CD14-positive monocyte (primary cell): ENCODE measurements around the gene DNM2. TPM values are rescaled to one million over a fixed set of nuclear protein-coding genes. Genes with fewer than 3 reads are reported as not detected.

Experiments used
- DNase-seq, 3 donors: peaks; one replicate each; pipeline ENCODE4 v3.0.0-alpha.2; 2011 to 2022
- H2AFZ ChIP-seq: 2 replicates; pipeline ENCODE4 v1.6.0; 2012; ENCODE audit warnings: mild to moderate bottlenecking, low read depth, low read length, inconsistent platforms; ENCODE audit not compliant: insufficient read depth, poor library complexity, severe bottlenecking
- H3K27ac ChIP-seq, 2 donors: 1 replicate in 1 of 2; 2 replicates in 1 of 2; pipeline ENCODE4 v1.5.1; 2012 to 2013; ENCODE audit warnings: low read length in 2 of 2, control low read depth in 1 of 2, inconsistent platforms in 1 of 2, low read depth in 1 of 2, mild to moderate bottlenecking in 1 of 2
- H3K27me3 ChIP-seq, 2 donors: one replicate each; pipeline versions ENCODE4 v1.6.0 to v1.6.1; 2011 to 2013; ENCODE audit warnings: low read length in 2 of 2; ENCODE audit not compliant: control insufficient read depth in 2 of 2, insufficient read depth in 2 of 2
- H3K36me3 ChIP-seq, 2 donors: replicated peaks in 1 of 2; 1 replicate in 1 of 2; 2 replicates in 1 of 2; pipeline versions ENCODE4 v1.5.1 to v1.6.1; 2012 to 2013; ENCODE audit warnings: low read length in 2 of 2, control low read depth in 1 of 2, inconsistent platforms in 1 of 2, mild to moderate bottlenecking in 1 of 2; ENCODE audit not compliant: insufficient read depth in 2 of 2, control insufficient read depth in 1 of 2
- H3K4me1 ChIP-seq, 2 donors: 1 replicate in 1 of 2; 2 replicates in 1 of 2; pipeline versions ENCODE4 v1.5.1 to v1.6.1; 2012 to 2013; ENCODE audit warnings: low read length in 2 of 2, control low read depth in 1 of 2, inconsistent platforms in 1 of 2, mild to moderate bottlenecking in 1 of 2, moderate library complexity in 1 of 2; ENCODE audit not compliant: insufficient read depth in 2 of 2, control insufficient read depth in 1 of 2
- H3K4me2 ChIP-seq: replicated peaks from 2 replicates; pipeline ENCODE3; 2012; ENCODE audit warnings: low read length, moderate library complexity, mild to moderate bottlenecking; ENCODE audit not compliant: poor library complexity, severe bottlenecking; ENCODE audit errors: extremely low read depth
- H3K4me3 ChIP-seq, 3 experiments: fragments of 200-600 bp in 1 of 3; sonication (generic) in 1 of 3; replicated peaks in 1 of 3; 1 replicate in 2 of 3; 2 replicates in 1 of 3; pipeline ENCODE4 v1.5.1; 2011 to 2013; ENCODE audit warnings: low read length in 3 of 3, mild to moderate bottlenecking in 3 of 3, control low read depth in 2 of 3, low read depth in 2 of 3, inconsistent platforms in 1 of 3, moderate library complexity in 1 of 3
- H3K79me2 ChIP-seq: 2 replicates; pipeline ENCODE4 v1.6.0; 2012; ENCODE audit warnings: mild to moderate bottlenecking, control low read depth, inconsistent platforms, low read length, moderate library complexity; ENCODE audit not compliant: insufficient read depth
- H3K9ac ChIP-seq: 2 replicates; pipeline ENCODE4 v1.6.0; 2017; ENCODE audit warnings: low read length, mild to moderate bottlenecking; ENCODE audit not compliant: insufficient read depth, poor library complexity, severe bottlenecking
- H3K9me3 ChIP-seq, 2 donors: replicated peaks in 1 of 2; 1 replicate in 1 of 2; 2 replicates in 1 of 2; pipeline versions ENCODE4 v1.5.1 to v1.6.1; 2012 to 2013; ENCODE audit warnings: low read length in 2 of 2, control low read depth in 1 of 2; ENCODE audit not compliant: control insufficient read depth in 1 of 2, insufficient read depth in 1 of 2
- H4K20me1 ChIP-seq: 2 replicates; pipeline ENCODE4 v1.6.0; 2012; ENCODE audit warnings: mild to moderate bottlenecking, low read length, control low read depth, moderate library complexity; ENCODE audit not compliant: insufficient read depth
- H3K27ac Mint-ChIP-seq, 7 donors: one replicate each; pipeline ENCODE4 v1.8.0; 2020; ENCODE audit warnings: mild to moderate bottlenecking in 7 of 7, mixed read lengths in 7 of 7, moderate library complexity in 6 of 7, inconsistent platforms in 2 of 7
- H3K27me3 Mint-ChIP-seq, 3 donors: one replicate each; pipeline ENCODE4 v1.8.0; 2021 to 2022; ENCODE audit warnings: low read depth in 3 of 3, mild to moderate bottlenecking in 3 of 3, mixed read lengths in 3 of 3, moderate library complexity in 3 of 3, inconsistent platforms in 1 of 3
- H3K36me3 Mint-ChIP-seq, 2 donors: one replicate each; pipeline ENCODE4 v1.8.0; 2020; ENCODE audit warnings: mixed read lengths in 2 of 2, inconsistent platforms in 1 of 2, mild to moderate bottlenecking in 1 of 2
- H3K4me1 Mint-ChIP-seq: one replicate; pipeline ENCODE4 v1.8.0; 2020; ENCODE audit warnings: mild to moderate bottlenecking, mixed read lengths
- H3K4me3 Mint-ChIP-seq, 2 donors: one replicate each; pipeline ENCODE4 v1.8.0; 2020; ENCODE audit warnings: mild to moderate bottlenecking in 2 of 2, mixed read lengths in 2 of 2, moderate library complexity in 1 of 2
- H3K9me3 Mint-ChIP-seq, 7 donors: one replicate each; pipeline ENCODE4 v1.8.0; 2020 to 2022; ENCODE audit warnings: mixed read lengths in 7 of 7, mild to moderate bottlenecking in 6 of 7, moderate library complexity in 6 of 7, inconsistent platforms in 2 of 7
- WGBS: methylation state at CpG from one replicate; pipeline ENCODE4 v1.1.5; 2013; ENCODE audit warnings: missing lambda C conversion rate; ENCODE audit not compliant: insufficient coverage; 5-methylcytosine and 5-hydroxymethylcytosine counted together
- intact Hi-C, 2 donors: fragments of 100-400 bp; cut with micrococcal nuclease; formaldehyde crosslinking; loops; one replicate each; pipeline versions ENCODE4 v1.15.0 to v1.15.1; 2023
- polyA plus RNA-seq, 3 donors: library from polyadenylated mRNA; depleted of rRNA in 1 of 3; unstranded in 2 of 3; stranded (reverse) in 1 of 3; fragments of 300-500 nt in 2 of 3; fragments of >200 nt in 1 of 3; fragmentation: Illumina TruSeq in 2 of 3; gene quantifications; 1 replicate in 2 of 3; 2 replicates in 1 of 3; pipeline ENCODE4 v1.2.3, GENCODE V29; 2012 to 2021
- TF ChIP-seq, protein P1 (sequence below): fragments of 200-600 bp; IDR thresholded peaks from one replicate; pipeline ENCODE4 v1.8.0; 2022; ENCODE audit warnings: antibody characterized with exemption, mild to moderate bottlenecking

DNM2 gene
- polyA plus RNA-seq, 3 donors = 53.0 to 186 (median 69.5) TPM

DNA sequence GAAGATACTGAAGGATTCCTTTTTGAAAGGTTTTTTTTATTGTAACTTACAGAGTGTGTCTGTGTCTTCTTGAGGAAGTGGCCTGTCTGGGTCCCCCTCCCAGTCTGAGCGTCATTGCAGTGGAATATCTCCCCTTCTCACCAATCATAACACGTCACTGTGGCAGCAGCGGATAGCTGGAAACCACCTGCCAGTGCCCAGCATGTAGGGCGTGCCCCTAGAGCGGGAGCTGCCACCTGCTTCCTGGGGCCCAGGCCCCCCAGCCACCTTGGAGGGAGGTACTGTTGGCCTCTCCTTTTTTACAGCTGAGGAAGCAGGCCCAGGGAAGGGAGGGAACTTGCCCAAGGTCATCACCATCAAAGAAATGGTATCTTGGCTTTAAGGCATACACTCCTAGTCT, 4.6 kb upstream of the DNM2 start:
- Histone ChIP-seq H3K9ac (no peak overlapping the region), H3K27ac (no peak overlapping the region), H3K36me3 (no peaks in the 10 kb centered on the region), H3K4me2 (no peak overlapping the region), H3K27me3 (no peaks in the 10 kb centered on the region), H3K79me2 (peaks cover 5% of the 10 kb centered on the region), H3K4me3 (no peak overlapping the region), H3K4me1 (peaks cover 6 to 7% of the 10 kb centered on the region in 2 donors), H4K20me1 (peaks cover 3% of the 10 kb centered on the region), H2AFZ (no peak overlapping the region), H3K9me3 (no peaks in the 10 kb centered on the region)
- 60% methylated on average over 1 of the region's 5 CpGs for WGBS
- peaks cover 5% of the 10 kb centered on the region for H3K4me1 Mint-ChIP-seq
- peaks cover 7 to 9% of the 10 kb centered on the region in 2 donors for H3K36me3 Mint-ChIP-seq
- H3K27ac Mint-ChIP-seq = peak overlapping the region in 1 of 7 donors; percentile 36
- TF ChIP-seq, protein P1, sequence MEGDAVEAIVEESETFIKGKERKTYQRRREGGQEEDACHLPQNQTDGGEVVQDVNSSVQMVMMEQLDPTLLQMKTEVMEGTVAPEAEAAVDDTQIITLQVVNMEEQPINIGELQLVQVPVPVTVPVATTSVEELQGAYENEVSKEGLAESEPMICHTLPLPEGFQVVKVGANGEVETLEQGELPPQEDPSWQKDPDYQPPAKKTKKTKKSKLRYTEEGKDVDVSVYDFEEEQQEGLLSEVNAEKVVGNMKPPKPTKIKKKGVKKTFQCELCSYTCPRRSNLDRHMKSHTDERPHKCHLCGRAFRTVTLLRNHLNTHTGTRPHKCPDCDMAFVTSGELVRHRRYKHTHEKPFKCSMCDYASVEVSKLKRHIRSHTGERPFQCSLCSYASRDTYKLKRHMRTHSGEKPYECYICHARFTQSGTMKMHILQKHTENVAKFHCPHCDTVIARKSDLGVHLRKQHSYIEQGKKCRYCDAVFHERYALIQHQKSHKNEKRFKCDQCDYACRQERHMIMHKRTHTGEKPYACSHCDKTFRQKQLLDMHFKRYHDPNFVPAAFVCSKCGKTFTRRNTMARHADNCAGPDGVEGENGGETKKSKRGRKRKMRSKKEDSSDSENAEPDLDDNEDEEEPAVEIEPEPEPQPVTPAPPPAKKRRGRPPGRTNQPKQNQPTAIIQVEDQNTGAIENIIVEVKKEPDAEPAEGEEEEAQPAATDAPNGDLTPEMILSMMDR = no peak
- DNase-seq = no peak
- intact Hi-C loops = no loop called here
- H3K27me3 Mint-ChIP-seq = peaks cover 0 to 4% (median 0%) of the 10 kb centered on the region in 3 donors
- H3K4me3 Mint-ChIP-seq = no peak overlapping the region
- H3K9me3 Mint-ChIP-seq = peaks cover 0 to 2% (median 0%) of the 10 kb centered on the region in 7 donors

DNA sequence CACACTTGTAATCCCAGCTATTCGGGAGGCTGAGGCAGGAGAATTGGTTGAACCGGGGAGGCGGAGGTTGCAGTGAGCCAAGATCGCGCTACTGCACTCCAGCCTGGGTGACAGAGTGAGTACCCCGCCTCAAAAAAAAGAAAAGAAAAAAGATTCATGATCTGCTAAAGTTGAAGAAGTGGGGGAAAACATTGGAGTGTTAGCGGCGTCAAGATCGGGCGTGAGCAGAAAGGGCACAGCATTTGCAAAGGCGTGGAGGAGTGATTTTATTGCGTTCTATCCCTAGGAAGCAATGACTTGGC, 874 bp upstream of the DNM2 start:
- H2AFZ ChIP-seq = peak overlapping the region; percentile 76
- H3K27me3 ChIP-seq = no peaks in the 10 kb centered on the region
- H3K4me2 ChIP-seq = peak overlapping the region; percentile 80
- peaks cover 25% of the 10 kb centered on the region for H3K4me1 Mint-ChIP-seq
- peak overlapping the region; percentile 27 to 83 for H3K4me3 Mint-ChIP-seq
- no peaks in the 10 kb centered on the region for H3K9me3 ChIP-seq
- H3K4me1 ChIP-seq = peaks cover 27 to 28% of the 10 kb centered on the region in 2 donors
- H4K20me1 ChIP-seq = peaks cover 40% of the 10 kb centered on the region
- H3K4me3 ChIP-seq = peak overlapping the region; percentile 10 to 66 (median 19)
- TF ChIP-seq, protein P1 = no peak
- no peak overlapping the region for H3K9ac ChIP-seq
- no peaks in the 10 kb centered on the region for H3K9me3 Mint-ChIP-seq
- peak overlapping the region; percentile 53 to 84 (median 68) for H3K27ac Mint-ChIP-seq
- peaks cover 42% of the 10 kb centered on the region for H3K79me2 ChIP-seq
- WGBS = 27% methylated on average over 11 of the region's 12 CpGs
- peak overlapping the region; percentile 39 to 60 for H3K27ac ChIP-seq
- H3K36me3 ChIP-seq = peaks cover 0 to 6% of the 10 kb centered on the region in 2 donors
- H3K36me3 Mint-ChIP-seq = peaks cover 7 to 16% of the 10 kb centered on the region in 2 donors
- no peak for DNase-seq
- intact Hi-C loops = loop anchor here (2.0 to 5.0 kb wide), 6 partner anchors 40 to 148 kb away; no protein-coding TSS in a partner anchor
- H3K27me3 Mint-ChIP-seq = peaks cover 0 to under 1% (median 0%) of the 10 kb centered on the region in 3 donors
